Measurements from ENCODE around the gene YDJC. TPM values are rescaled to one million over a fixed set of nuclear protein-coding genes. Genes with fewer than 3 reads are reported as not detected.

YDJC gene
- total and polyA plus RNA-seq, 2 experiments from 2014 or later = 53.3 to 83.7 TPM

GRCh38 chr22:21626735-21627469 lies 2.9 kb downstream of the YDJC start:
- ATAC-seq (no peak), DNase-seq (ENCODE audit: low spot score) (no peak)
- Histone ChIP-seq H3F3A (replicated peaks; ENCODE audit: low read depth) (peaks cover 30% of the 10 kb centered on the region; the same call in 1 of the 2 replicates), H3K4me2 (no peak overlapping the region), H3K4me1 (ENCODE audit: insufficient read depth) (peaks cover 14% of the 10 kb centered on the region; the same call in 1 of the 2 replicates), H4K20me1 (replicated peaks; ENCODE audit: insufficient read depth) (peaks cover 50% of the 10 kb centered on the region), H2AFZ (no peak overlapping the region), H3K79me2 (replicated peaks; ENCODE audit: insufficient read depth) (peaks cover 11% of the 10 kb centered on the region), H3K9me2 (ENCODE audit: insufficient read depth) (no peaks in the 10 kb centered on the region), H3K36me3 (ENCODE audit: insufficient read depth) (peaks cover 8% of the 10 kb centered on the region), H3K27me3 (ENCODE audit: insufficient read depth) (no peaks in the 10 kb centered on the region), H3K27ac (ENCODE audit: low read depth) (no peak overlapping the region), H3K4me3 (no peak overlapping the region)
- Mint-ChIP-seq H3K36me3 (ENCODE audit: low read depth) (peaks cover 35% of the 10 kb centered on the region), H3K4me3 (no peak overlapping the region; the same call in 2 of the 3 replicates), H3K27ac (no peak overlapping the region; the same call in 1 of the 2 replicates), H3K27me3 (ENCODE audit: insufficient read depth, low read depth, poor library complexity) (peaks cover 32% of the 10 kb centered on the region), H3K4me1 (peaks cover 27% of the 10 kb centered on the region), H3K9me3 (peaks cover 10% of the 10 kb centered on the region; the same call in 2 of the 3 replicates)
- no peak for TF ChIP-seq REST (IDR thresholded peaks at IDR 0.05; ENCODE audit: unreplicated experiment)
- TF ChIP-seq EZH2 (IDR thresholded peaks at IDR 0.05; ENCODE audit: low read depth, unreplicated experiment) = no peak
- TF ChIP-seq POLR2AphosphoS5 (IDR thresholded peaks at IDR 0.05; ENCODE audit: low read depth) = no peak
- no peak for TF ChIP-seq ETS1 (IDR thresholded peaks at IDR 0.05)
- TF ChIP-seq STAT1 (IDR thresholded peaks at IDR 0.05; ENCODE audit: unreplicated experiment) = no peak
- TF ChIP-seq ZNF114 (CRISPR knock-in tag; IDR thresholded peaks at IDR 0.05) = no peak
- TF ChIP-seq EZH2phosphoT487 (IDR thresholded peaks at IDR 0.05; ENCODE audit: unreplicated experiment) = no peak
- TF ChIP-seq NANOG (IDR thresholded peaks at IDR 0.05; ENCODE audit: borderline replicate concordance) = no peak
- no peak for TF ChIP-seq ZNF331 (CRISPR knock-in tag; IDR thresholded peaks at IDR 0.05; ENCODE audit: low read depth)

DNA sequence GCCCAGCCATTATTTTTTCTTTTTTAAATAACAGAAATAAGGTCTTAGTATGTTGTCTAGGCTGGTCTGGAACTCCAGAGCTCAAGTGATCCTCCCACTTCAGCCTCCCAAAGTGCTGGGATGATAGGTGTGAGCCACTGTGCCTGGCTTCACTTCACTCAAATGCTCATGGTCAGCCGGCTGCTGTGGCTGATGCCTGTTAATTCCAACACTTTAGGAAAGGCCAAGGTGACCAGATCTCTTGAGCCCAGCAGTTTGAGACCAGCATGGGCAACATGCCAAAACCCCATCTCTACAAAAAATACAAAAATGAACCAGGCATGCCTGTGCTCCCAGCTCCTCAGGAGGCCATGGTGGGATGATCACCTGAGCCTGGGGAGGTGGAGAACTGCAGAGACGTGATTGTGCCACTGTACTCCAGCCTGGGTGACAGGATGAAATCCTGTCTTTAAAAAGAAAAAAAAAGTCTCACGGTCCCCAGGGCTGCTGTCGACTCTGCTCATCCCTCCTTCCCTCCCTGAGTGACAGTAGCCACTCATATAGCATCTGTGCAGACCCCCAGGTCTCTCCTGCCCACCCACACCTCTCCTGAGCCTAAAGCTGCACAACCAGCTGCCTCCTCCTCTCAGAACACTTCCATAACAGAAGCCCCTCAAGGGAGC lies 3.6 kb downstream of the YDJC start:
- H3F3A ChIP-seq (replicated peaks; ENCODE audit: low read depth) = peaks cover 32% of the 10 kb centered on the region; the same call in 1 of the 2 replicates
- peaks cover 28% of the 10 kb centered on the region for H3K27me3 Mint-ChIP-seq (ENCODE audit: insufficient read depth, low read depth, poor library complexity)
- H2AFZ ChIP-seq = no peak overlapping the region
- H3K9me2 ChIP-seq (ENCODE audit: insufficient read depth) = no peaks in the 10 kb centered on the region
- H3K27ac Mint-ChIP-seq = no peak overlapping the region
- no peak for TF ChIP-seq ZNF114 (CRISPR knock-in tag; IDR thresholded peaks at IDR 0.05)
- no peaks in the 10 kb centered on the region for H3K27me3 ChIP-seq (ENCODE audit: insufficient read depth)
- H3K9me3 Mint-ChIP-seq = peaks cover 10% of the 10 kb centered on the region; the same call in 2 of the 3 replicates
- H3K27ac ChIP-seq (ENCODE audit: low read depth) = no peak overlapping the region
- no peak overlapping the region for H3K4me3 Mint-ChIP-seq
- ATAC-seq (no peak), DNase-seq (ENCODE audit: low spot score) (no peak)
- no peak overlapping the region for H3K4me2 ChIP-seq
- no peak overlapping the region for H3K4me3 ChIP-seq
- H3K36me3 ChIP-seq (ENCODE audit: insufficient read depth) = peaks cover 8% of the 10 kb centered on the region
- H3K36me3 Mint-ChIP-seq (ENCODE audit: low read depth) = peaks cover 37% of the 10 kb centered on the region
- peaks cover 12% of the 10 kb centered on the region for H3K79me2 ChIP-seq (replicated peaks; ENCODE audit: insufficient read depth)
- H4K20me1 ChIP-seq (replicated peaks; ENCODE audit: insufficient read depth) = peaks cover 53% of the 10 kb centered on the region
- peaks cover 14% of the 10 kb centered on the region; the same call in 1 of the 2 replicates for H3K4me1 ChIP-seq (ENCODE audit: insufficient read depth)
- peaks cover 27% of the 10 kb centered on the region for H3K4me1 Mint-ChIP-seq
